HL-60 (cell line): ENCODE data around the gene CAMTA1.

Experiments used
- DNase-seq, 2 experiments: peaks; one replicate each; pipeline ENCODE4 v3.0.0-alpha.2; 2010 to 2020; ENCODE audit warnings: low read depth in 1 of 2, low spot score in 1 of 2
- H3K27ac ChIP-seq: fragments of 250-450 bp; sonication (Bioruptor Pico); replicated peaks from 2 replicates; pipeline ENCODE4 v1.5.1; 2020; ENCODE audit warnings: mild to moderate bottlenecking, moderate library complexity
- H3K27me3 ChIP-seq: fragments of 250-450 bp; sonication (Bioruptor Pico); 2 replicates; pipeline ENCODE4 v1.5.1; 2021; ENCODE audit warnings: mild to moderate bottlenecking, moderate library complexity; ENCODE audit not compliant: insufficient read depth, poor library complexity, severe bottlenecking
- H3K4me3 ChIP-seq: replicated peaks from 2 replicates; pipeline ENCODE4 v1.5.1; 2011; ENCODE audit warnings: mild to moderate bottlenecking, control low read depth, low read length; ENCODE audit not compliant: insufficient read depth
- CTCF ChIP-seq: IDR thresholded peaks from one replicate; pipeline ENCODE4 v1.5.1; 2011; ENCODE audit warnings: low read length, control low read depth, inconsistent platforms; ENCODE audit not compliant: insufficient read depth
- GABPA ChIP-seq: IDR thresholded peaks from 2 replicates; pipeline ENCODE4 v1.6.1; 2012; ENCODE audit warnings: low read depth
- POLR2AphosphoS5 ChIP-seq: IDR thresholded peaks from 2 replicates; pipeline ENCODE4 v1.6.1; 2012; ENCODE audit warnings: low read depth
- REST ChIP-seq: IDR thresholded peaks from 2 replicates; pipeline ENCODE4 v1.6.1; 2012; ENCODE audit warnings: low read depth; ENCODE audit not compliant: insufficient replicate concordance
- SPI1 ChIP-seq: IDR thresholded peaks from 2 replicates; pipeline ENCODE4 v1.6.1; 2012; ENCODE audit warnings: low read depth, mild to moderate bottlenecking, borderline replicate concordance

CAMTA1 gene

GRCh38 chr1:7098641-7099040, 313.4 kb downstream of the CAMTA1 start:
- TF ChIP-seq POLR2AphosphoS5 (no peak), CTCF (no peak), GABPA (no peak), REST (no peak), SPI1 (no peak)
- DNase-seq, result no peak
- H3K27me3 ChIP-seq, result no peaks in the 10 kb centered on the region

DNA sequence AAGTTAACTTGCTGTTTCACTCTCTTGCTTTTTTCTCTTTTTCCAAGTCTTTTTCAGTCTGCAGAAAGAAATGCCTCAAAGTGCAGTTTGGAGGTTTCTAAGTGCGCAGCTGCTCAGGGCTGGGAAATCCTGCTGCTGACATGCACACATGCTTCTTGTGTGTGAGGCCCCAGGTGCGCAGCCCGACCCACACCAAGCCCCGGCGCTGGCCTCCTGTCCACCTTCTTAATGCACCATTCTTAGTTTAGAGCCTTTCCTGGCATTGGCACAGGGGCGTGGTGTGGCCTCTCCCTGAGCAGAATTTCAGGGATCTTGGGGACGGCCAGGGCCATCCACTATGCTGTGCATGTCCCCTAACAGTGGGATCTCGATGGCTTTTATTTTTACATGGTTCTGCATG, 315.2 kb downstream of the CAMTA1 start:
- Histone ChIP-seq H3K4me3 (no peak overlapping the region), H3K27ac (no peak overlapping the region), H3K27me3 (no peaks in the 10 kb centered on the region)
- DNase-seq, result no peak
- no peak for TF ChIP-seq SPI1
- no peak for TF ChIP-seq POLR2AphosphoS5
- no peak for TF ChIP-seq REST
- TF ChIP-seq CTCF, result no peak
- TF ChIP-seq GABPA, result no peak

More at GRCh38 chr1:7098641-7099040, 313.4 kb downstream of the CAMTA1 start:
- no peak overlapping the region for H3K27ac ChIP-seq
- no peak overlapping the region for H3K4me3 ChIP-seq

- Histone ChIP-seq H3K27ac (no peak overlapping the region), H3K27me3 (no peaks in the 10 kb centered on the region), H3K4me3 (no peak overlapping the region)
- DNase-seq, result no peak
- TF ChIP-seq SPI1 (no peak), POLR2AphosphoS5 (no peak), REST (no peak), CTCF (no peak), GABPA (no peak)
Measured at GRCh38 chr1:7101187-7101586, 315.9 kb downstream of the CAMTA1 start.
